HEK293T (cell line): ENCODE measurements around the gene KPNA3.

Experiments
- FOXM1 ChIP-seq: fragments of 450-650 bp; IDR thresholded peaks from 2 replicates; pipeline ENCODE4 v1.6.1; 2017; ENCODE audit warnings: mild to moderate bottlenecking, borderline replicate concordance
- L3MBTL2 ChIP-seq: fragments of 450-650 bp; conservative IDR thresholded peaks from 2 replicates; pipeline ENCODE4 v1.6.1; 2016; ENCODE audit warnings: mild to moderate bottlenecking
- NFRKB ChIP-seq: fragments of 450-650 bp; IDR thresholded peaks from 2 replicates; pipeline ENCODE4 v1.6.1; 2016; ENCODE audit warnings: mild to moderate bottlenecking, moderate library complexity
- SP1 ChIP-seq: fragments of 450-650 bp; IDR thresholded peaks from 2 replicates; pipeline ENCODE4 v1.6.1; 2017

DNA sequence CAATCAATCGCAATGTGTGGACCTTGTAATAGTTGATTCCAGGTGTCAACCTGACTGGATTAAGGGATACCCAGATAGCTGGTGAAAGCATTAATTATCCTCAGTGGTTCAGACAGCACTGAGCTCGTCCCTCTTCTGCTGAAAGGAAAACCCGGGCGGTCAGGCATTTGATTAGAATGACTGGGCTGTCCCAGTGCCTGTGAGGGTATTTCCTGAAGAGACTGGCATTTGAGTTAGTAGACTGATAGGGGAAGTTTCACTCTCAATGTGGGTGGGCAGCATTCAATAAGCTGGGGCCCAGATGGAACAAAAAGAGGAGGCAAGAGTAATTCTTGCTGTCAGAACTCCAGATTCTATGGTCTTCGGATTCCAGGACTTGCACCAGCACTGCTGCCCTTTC lies 31.9 kb downstream of the KPNA3 start:
- no peak for TF ChIP-seq SP1
- TF ChIP-seq NFRKB, result no peak
- no peak for TF ChIP-seq FOXM1
- no peak for TF ChIP-seq L3MBTL2
